Measurements from ENCODE around the gene DEXI.
"Not testable (repeated sequence)": the region's sequence is repeated elsewhere in the genome, so short reads cannot be mapped to it uniquely, and the experiment has no call there.

Gene DEXI

DNA sequence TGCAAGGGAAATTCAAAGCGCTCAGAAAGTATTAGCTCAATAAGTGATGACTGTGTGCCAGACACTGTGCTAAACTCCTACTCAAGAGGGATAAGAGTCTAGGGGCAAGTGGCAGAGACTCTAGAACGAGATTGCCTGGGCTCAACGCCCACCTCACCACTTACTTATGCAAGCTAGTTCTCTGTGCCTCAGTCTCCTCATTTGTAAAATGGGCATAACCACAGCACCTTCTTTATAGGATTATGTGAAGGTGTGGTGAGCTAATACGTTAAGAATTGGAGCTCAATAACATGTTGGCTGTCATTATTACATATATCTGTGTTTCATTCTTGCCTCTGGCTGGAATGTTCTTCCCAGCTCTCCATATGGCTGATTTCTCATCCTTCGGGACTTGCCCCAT, 15.4 kb downstream of the DEXI start:
- no peak for DNase-seq (ENCODE audit: low read depth in 2 of 2)

DNA sequence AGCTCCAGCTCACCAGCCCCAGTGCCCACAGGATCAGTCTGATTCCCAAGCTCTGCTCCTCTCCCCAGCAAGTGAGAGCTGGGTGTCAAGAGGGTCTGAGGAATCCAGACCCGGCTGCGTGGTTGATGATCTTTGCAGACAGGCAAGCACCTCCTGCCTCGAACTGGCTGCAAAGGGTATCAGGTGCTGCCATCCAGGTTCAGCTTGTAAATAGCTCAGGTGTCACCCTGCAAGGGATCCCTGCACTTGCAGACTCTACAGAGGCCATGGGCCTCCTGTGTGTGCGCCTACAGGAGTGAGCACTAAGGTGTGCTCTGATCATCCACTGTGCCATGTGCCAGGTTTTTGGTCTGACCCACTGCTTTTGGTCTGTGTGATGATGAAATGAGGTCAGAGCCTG, 16.2 kb downstream of the DEXI start:
- no peak for DNase-seq (ENCODE audit: low read depth in 2 of 2)

DNA sequence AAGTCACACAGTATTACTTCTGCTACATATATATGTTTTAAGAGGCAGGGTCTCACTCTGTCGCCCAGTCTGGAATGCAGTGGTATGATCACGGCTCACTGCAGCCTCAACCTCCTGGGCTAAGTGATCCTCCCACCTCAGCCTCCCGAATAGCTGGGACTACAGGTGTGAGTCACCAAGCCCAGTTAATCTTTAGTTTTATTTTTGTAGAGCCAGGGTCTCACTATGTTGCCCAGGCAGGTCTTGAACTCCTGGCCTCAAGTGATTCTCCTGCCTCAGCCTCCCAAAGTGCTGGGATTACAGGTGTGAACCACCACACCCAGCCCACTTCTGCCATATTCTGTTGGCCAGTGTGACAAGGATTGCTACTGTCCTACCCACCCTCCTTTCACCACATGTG, 17.0 kb downstream of the DEXI start:
- not testable (repeated sequence) for DNase-seq (ENCODE audit: low read depth in 2 of 2)

DNA sequence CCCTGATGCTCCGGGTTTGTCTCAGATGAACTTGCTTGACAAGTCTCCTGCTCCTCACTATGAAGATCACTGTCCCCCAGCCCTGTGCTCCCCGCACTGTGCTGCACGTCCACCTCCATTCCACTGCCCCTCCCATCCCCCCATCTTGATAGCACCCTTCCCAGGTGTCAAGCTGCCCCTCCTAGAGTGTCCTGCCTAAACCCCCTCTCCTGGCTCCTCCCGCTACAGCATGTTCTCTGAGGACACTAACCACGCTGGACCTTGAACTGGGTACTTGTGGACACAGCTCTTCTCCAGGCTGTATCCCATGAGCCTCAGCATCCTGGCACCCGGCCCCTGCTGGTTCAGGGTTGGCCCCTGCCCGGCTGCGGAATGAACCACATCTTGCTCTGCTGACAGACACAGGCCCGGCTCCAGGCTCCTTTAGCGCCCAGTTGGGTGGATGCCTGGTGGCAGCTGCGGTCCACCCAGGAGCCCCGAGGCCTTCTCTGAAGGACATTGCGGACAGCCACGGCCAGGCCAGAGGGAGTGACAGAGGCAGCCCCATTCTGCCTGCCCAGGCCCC, 18.5 kb downstream of the DEXI start:
- DNase-seq (ENCODE audit: low read depth in 2 of 2): no peak

DNA sequence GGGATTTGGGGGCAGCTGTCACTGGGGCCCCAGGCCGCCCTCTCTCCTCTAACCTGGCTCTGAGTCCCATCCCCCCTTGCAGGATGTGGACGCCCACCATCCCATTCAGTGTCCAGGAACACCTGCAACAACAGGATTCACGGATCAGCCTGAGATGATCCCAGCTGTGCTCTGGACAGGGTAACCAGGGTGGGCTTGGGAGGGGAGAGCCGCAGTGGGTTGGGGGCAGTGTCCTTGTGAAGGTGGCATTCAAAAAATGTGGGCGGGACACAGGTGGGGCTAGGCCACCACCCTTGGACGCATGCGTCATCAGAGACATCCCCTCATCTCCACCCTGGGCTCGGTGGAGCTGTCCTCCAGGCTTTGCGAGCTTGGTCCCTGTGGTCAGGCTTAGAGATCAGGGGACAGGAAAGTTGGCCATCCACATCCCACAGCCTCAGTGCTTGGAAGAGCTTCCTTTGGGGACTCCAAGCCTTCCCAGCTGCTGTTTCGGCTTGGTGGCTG, 19.1 kb downstream of the DEXI start:
- DNase-seq (ENCODE audit: low read depth in 2 of 2): no peak

DNA sequence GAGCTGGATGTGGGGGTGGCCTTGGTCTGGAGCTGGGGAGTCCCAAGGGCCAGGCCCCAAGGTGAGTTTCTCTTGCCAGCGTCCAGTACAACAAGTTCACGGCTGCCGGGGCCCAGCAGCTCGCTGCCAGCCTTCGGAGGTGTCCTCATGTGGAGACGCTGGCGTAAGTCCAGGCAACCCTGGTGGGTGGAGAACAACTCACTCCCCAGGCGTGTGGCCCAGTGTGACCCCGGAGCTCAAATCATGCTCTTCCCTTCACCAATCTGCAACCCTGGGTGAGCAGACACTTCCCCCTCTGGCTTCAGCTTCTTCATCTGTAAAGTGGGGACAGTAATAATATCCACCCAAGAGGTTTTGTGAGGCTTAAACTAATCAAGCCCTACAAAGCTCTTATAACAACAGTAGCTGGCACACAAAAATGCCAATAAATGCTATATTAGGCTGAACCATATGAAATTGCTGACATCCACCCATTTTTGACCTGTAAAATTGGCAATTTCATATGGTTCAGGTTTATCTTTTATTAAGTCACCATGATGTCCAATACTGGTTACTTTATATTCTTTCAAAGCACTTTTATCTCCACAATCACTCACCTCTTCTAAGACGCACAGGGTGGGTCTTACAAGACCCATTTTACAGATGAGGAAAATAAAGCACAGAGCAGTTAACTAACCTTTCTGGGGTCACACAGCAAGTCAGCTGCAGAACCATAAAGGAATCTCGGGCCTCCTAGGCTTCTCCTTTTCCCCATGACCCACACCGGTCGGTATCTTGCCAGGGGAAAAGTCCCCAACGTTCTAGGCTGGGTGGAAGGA, 19.7 kb downstream of the DEXI start:
- no peak for DNase-seq (ENCODE audit: low read depth in 2 of 2)

DNA sequence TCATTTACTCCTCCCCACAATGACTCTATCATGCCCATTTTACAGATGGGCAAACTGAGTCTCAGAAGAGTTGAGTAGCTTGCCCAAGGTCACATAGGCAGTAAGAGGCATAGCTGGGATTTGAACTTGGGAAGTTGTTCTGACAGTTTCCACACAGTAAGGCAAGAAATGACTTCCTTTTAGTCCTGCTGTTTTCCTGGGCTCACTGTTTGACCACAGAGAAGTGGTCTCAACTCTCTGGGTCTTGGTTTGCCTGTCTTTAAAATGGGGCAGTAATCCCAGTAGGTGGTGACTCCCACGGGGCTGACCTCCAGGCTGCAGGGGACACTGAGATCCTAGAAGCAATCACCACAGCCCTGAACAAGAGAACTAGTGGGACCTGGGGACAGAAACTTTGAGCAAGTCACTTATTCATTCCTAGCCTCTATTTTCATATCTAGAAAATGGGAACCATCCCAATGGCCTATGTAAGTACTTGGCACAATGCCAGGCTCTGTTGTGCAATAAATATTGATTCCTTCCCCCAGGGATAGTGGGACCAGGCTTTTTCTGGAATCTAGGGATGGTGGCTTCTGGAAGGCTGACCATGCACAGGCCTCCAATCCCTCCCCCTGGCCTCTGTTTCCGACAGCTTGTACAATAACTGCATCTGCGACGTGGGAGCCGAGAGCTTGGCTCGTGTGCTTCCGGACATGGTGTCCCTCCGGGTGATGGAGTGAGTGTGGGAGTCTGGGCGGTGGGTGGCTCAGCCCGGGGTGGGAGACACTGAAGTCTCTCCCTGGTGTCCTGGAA, 20.5 kb downstream of the DEXI start:
- DNase-seq (ENCODE audit: low read depth in 2 of 2): no peak

DNA sequence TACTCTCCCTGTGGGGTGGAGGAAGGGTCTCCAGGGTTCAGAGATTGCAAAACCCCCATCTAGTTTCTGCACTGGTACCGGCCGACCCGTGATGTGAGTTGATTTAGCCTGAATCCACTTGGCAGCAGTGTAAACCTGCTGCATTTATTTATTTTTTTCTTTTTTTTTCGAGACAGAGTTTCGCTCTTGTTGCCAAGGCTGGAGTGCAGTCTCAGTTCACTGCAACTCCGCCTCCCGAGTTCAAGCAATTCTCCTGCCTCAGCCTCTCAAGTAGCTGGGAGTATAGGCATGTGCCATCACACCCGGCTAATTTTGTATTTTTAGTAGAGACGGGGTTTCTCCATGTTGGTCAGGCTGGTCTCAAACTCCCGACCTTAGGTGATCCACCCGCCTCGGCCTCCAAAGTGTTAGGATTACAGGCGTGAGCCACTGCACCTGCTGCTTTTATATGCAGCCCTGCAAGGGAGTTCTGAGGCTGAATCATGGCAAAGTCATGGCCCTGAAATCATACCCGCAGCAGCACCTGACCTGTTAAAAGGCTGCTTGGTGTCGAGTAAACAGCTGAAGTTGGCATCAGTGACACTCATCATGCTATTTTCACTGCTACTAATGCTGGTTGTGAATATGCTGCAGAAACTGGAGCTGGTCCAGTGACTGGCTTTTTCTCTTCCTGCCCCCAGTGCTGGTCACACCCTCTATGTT, 21.4 kb downstream of the DEXI start:
- DNase-seq (ENCODE audit: low read depth in 2 of 2): no peak

DNA sequence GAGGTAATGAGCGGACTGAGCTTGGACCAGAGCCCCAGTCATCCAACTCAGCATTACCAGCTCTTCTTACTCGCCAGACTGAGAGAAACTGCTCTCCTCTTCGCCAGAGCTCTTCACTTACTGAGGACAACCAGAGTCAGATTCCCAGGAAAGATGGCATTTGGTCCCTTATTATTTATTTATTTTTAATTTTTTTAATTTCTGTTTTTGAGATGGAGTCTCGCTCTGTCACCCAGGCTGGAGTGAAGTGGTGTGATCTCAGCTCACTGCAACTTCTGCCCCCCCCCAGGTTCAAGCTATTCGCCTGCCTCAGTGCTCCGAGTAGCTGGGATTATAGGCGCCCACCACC, 23.3 kb downstream of the DEXI start:
- no peak for DNase-seq (ENCODE audit: low read depth in 2 of 2)

DNA sequence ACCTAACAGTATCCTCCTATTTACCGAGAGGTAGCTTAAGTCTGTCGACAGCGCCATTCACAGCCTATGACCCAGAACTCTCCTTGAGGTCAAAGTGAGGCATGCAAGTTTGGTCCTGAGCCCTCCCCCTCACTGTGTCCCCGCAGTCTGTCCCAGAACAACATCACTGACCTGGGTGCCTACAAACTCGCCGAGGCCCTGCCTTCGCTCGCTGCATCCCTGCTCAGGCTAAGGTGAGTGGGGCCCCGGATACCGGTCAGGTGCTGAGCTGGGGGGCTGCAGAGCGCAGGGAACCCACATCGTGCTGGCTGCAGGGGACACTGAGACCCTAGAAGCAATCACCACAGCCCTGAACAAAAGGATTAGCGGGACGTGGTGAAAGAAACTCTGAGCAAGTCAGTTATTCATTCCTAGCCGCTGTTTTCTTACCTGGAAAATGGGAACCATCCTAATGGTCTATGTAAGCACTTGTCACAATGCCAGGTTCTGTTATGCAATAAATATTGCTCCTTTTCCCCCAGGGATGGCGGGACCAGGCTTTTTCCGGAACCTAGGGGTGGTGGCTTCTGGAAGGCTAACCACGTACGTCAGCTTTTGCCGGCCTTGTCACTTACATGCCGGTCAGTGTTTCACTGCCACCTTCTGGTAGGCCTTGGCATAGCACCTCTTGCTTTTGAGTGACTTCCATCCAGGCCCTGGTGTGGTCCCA, 23.8 kb downstream of the DEXI start:
- peak; percentile 65 to 68 for DNase-seq (ENCODE audit: low read depth in 2 of 2)

DNA sequence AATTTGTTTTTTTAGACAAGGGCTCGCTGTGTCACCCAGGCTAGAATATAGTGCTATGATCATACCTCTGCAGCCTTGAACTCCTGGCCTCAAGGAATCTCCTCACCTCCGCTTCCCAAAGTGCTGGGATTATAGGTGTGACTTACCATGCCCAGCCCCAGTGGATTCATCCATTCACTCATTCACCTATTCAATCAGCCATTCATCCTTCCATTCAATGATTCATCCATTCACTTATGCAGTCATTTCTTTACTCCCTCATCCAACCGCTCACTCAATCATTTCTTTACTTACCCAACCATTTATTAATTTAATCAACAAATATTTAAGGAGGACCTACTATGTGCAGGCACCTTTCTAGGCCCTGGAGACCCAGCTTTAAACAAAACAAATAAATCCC, 25.7 kb downstream of the DEXI start:
- DNase-seq (ENCODE audit: low read depth in 2 of 2): no peak

DNA sequence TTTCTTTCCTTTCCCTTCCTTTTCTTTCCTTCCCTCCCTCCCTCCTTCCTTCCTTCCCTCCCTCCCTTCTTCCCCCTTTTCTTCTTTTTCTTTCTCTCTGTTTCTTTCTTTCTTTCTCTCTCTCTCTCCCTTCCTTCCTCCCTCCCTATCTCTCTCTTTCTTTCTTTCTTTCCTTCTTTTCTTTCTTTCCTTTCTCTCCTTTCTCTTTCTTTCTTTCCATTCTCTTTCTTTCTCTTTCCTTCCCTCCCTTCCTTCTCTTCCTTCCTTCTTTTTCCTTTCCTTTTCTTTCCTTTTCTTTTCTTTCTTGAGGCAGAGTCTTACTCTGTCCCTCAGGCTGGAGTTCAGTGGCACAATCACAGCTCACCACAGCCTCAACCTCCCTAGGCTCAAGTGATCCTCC, 31.0 kb downstream of the DEXI start:
- DNase-seq (ENCODE audit: low read depth in 2 of 2): no peak

DNA sequence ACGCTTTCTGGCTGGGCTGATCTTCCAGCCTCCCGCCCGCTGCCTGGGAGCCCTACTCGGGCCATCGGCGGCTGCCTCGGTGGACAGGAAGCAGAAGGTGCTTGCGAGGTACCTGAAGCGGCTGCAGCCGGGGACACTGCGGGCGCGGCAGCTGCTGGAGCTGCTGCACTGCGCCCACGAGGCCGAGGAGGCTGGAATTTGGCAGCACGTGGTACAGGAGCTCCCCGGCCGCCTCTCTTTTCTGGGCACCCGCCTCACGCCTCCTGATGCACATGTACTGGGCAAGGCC, 34.6 kb downstream of the DEXI start:
- DNase-seq (ENCODE audit: low read depth in 2 of 2): no peak

DNA sequence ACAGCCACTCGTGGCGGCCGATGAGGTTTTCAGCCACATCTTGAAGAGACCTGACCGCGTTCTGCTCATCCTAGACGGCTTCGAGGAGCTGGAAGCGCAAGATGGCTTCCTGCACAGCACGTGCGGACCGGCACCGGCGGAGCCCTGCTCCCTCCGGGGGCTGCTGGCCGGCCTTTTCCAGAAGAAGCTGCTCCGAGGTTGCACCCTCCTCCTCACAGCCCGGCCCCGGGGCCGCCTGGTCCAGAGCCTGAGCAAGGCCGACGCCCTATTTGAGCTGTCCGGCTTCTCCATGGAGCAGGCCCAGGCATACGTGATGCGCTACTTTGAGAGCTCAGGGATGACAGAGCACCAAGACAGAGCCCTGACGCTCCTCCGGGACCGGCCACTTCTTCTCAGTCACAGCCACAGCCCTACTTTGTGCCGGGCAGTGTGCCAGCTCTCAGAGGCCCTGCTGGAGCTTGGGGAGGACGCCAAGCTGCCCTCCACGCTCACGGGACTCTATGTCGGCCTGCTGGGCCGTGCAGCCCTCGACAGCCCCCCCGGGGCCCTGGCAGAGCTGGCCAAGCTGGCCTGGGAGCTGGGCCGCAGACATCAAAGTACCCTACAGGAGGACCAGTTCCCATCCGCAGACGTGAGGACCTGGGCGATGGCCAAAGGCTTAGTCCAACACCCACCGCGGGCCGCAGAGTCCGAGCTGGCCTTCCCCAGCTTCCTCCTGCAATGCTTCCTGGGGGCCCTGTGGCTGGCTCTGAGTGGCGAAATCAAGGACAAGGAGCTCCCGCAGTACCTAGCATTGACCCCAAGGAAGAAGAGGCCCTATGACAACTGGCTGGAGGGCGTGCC, 35.1 kb downstream of the DEXI start:
- no peak for DNase-seq (ENCODE audit: low read depth in 2 of 2)

DNA sequence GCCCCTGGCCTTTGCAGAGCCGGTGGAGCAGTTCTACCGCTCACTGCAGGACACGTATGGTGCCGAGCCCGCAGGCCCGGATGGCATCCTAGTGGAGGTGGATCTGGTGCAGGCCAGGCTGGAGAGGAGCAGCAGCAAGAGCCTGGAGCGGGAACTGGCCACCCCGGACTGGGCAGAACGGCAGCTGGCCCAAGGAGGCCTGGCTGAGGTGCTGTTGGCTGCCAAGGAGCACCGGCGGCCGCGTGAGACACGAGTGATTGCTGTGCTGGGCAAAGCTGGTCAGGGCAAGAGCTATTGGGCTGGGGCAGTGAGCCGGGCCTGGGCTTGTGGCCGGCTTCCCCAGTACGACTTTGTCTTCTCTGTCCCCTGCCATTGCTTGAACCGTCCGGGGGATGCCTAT, 35.8 kb downstream of the DEXI start:
- no peak for DNase-seq (ENCODE audit: low read depth in 2 of 2)

DNA sequence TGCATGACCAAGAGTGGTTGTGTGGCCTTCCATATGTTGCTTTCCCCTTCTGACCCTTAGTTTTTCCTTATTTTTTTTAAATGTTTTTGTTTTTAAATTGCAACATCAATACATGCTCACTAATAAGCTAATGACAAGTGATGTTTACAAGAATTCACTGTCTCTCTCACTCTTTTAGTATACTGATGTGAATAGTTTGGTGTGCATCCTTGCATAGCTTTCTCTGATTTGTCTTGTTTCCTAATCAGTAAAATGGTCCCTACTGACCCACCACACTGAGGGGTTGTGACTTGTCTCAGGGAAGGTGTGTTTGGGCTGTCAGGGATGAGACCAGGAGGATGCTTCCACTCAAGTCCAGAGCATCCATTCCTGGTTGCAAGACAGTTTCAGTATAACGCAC, 39.3 kb downstream of the DEXI start:
- DNase-seq (ENCODE audit: low read depth in 2 of 2): no peak

DNA sequence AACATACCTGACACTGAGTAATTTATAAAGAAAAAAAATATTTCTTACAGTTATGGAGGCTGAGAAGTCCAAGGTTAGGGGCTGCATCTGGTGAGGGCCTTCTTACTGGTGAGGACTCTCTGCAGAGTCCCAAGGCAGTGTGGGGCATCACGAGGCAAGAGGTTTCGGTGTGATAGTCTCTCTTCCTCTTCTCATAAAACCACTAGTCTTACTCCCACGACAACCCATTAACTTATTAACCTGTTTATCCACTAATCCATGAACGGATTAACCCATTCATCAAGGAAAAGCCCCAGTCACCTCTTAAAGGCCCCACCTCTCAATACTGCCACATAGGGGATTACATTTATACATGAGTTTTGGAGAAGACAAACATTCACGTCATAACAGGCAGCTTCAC, 45.1 kb downstream of the DEXI start:
- no peak for DNase-seq (ENCODE audit: low read depth in 2 of 2)

DNA sequence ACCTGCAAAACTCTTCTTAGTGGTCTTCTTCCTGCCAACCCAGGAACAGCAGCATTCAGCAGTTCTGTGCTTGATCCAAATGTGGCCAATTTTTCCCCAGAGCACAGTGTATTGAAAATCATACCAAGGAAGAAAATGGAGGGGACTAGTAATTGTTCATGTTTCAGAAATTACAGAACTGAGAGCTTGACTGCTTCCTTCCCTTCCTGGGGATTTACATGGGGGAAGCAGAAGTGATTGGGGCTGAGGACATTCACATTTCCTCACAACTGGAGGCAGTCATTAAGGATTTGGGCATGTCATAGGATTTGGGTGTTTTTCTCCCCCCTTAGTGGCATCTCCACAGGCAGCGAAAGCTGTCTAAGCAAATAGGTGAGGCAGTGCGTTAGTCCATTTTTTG, 45.5 kb downstream of the DEXI start:
- DNase-seq (ENCODE audit: low read depth in 2 of 2): no peak

DNA sequence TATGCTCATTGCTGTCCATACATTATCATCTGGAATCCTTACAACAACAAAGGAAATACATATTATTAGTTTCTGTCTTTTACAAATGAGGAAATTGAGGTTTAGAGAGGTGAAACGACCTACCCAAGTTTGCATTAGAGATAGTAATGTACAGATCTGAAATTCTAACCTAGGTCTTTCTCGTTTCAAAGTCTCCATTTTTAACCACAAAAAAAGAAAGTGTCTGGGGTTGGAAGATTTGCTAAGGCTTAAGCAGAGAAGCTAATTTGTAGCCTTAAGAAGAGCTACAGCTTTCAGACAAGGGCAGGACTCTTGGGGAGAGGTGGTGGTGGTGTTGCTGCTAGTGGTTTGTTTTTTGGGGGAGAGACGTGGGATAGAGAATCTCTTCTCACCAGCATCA, 46.1 kb downstream of the DEXI start:
- DNase-seq (ENCODE audit: low read depth in 2 of 2): no peak

DNA sequence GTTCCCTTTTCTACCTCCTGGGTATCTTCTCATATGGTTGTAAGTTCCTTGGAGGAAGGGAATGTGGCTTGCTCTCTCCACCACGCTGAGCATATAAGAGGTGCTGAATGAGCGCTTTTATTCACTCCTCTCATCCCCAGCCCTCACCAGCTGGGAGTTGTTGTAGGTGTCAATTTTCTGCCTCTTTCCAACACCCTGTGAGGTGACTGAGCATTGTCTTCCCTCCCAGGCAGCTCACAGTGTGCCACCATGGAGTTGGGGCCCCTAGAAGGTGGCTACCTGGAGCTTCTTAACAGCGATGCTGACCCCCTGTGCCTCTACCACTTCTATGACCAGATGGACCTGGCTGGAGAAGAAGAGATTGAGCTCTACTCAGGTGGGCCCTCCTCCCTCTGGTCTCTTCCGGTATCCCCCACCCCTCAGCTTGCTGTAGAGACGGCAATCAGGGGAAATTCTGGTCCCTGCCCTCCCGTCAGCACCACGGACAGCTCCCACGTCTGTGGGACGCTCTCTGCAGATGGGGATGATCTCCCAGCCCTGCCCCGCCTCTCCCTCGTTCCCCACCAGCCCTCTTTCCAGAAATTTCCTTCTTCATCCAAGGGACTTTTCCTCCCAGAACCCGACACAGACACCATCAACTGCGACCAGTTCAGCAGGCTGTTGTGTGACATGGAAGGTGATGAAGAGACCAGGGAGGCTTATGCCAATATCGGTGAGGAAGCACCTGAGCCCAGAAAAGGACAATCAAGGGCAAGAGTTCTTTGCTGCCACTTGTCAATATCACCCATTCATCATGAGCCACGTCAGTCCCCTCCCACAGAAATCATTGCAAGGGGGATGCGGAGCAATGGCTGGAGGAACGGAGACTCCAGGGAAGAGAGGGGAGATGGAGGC, 47.0 kb downstream of the DEXI start:
- no peak for DNase-seq (ENCODE audit: low read depth in 2 of 2)
